Activated T-cell treated with anti-CD3 and anti-CD28 coated beads for 24 hours (primary cell): ENCODE results near the gene NR2F6.
"Not testable (repeated sequence)": the region's sequence is repeated elsewhere in the genome, so short reads cannot be mapped to it uniquely, and the experiment has no call there.

ENCODE experiments used
- DNase-seq: peaks from one replicate; pipeline ENCODE4 v3.0.0-alpha.2; 2020; ENCODE audit warnings: low read depth

The NR2F6 gene

GRCh38 chr19:17245535-17245984 lies at the start of gene NR2F6:
TSS of gene NR2F6 (minus strand) at chr19:17245919. CDS start at chr19:17245220, 699 bp downstream.
- DNase-seq, result no peak

GRCh38 chr19:17294051-17294891 lies 48.6 kb upstream of the NR2F6 start:
- no peak for DNase-seq

- DNase-seq, result no peak
These were observed 47.9 kb upstream of the NR2F6 start for GRCh38 chr19:17293605-17294004.

- peak; percentile 75 for DNase-seq
These were observed 46.8 kb upstream of the NR2F6 start for GRCh38 chr19:17292301-17293074.

- peak; percentile 57 for DNase-seq
These were observed 43.8 kb upstream of the NR2F6 start for GRCh38 chr19:17289489-17289888.

- DNase-seq, result no peak
These were observed 41.0 kb upstream of the NR2F6 start for GRCh38 chr19:17286752-17287151.

- DNase-seq, result no peak
These were observed 40.5 kb upstream of the NR2F6 start for GRCh38 chr19:17286263-17286662.

GRCh38 chr19:17285415-17286135 lies 39.9 kb upstream of the NR2F6 start:
- no peak for DNase-seq

GRCh38 chr19:17283504-17283996 lies 37.8 kb upstream of the NR2F6 start:
- no peak for DNase-seq

GRCh38 chr19:17282488-17283125 lies 36.9 kb upstream of the NR2F6 start:
- peak; percentile 68 for DNase-seq

GRCh38 chr19:17281391-17282304 lies 35.9 kb upstream of the NR2F6 start, which contains the start of gene ANKLE1:
TSS of gene ANKLE1 (plus strand) at chr19:17281901. CDS start at chr19:17281921, 20 bp downstream.
- no peak for DNase-seq

- no peak for DNase-seq
These were observed 33.7 kb upstream of the NR2F6 start for GRCh38 chr19:17279436-17279835.

GRCh38 chr19:17275441-17276175 lies 29.9 kb upstream of the NR2F6 start:
- no peak for DNase-seq

- not testable (repeated sequence) for DNase-seq
These were observed 29.2 kb upstream of the NR2F6 start for GRCh38 chr19:17274892-17275291.

- DNase-seq, result no peak
These were observed 23.0 kb upstream of the NR2F6 start for GRCh38 chr19:17268754-17269153.

GRCh38 chr19:17266975-17267788 lies 21.5 kb upstream of the NR2F6 start, which contains the start of gene BABAM1:
TSS of gene BABAM1 (plus strand) at chr19:17267443. CDS start at chr19:17268807, 1,364 bp downstream.
- peak; percentile 94 for DNase-seq

- no peak for DNase-seq
These were observed 20.9 kb upstream of the NR2F6 start for GRCh38 chr19:17266589-17266974.

GRCh38 chr19:17266026-17266425 lies 20.3 kb upstream of the NR2F6 start:
- no peak for DNase-seq

GRCh38 chr19:17264641-17264979 lies 18.9 kb upstream of the NR2F6 start, which contains the start of gene USHBP1:
TSS of gene USHBP1 (minus strand) at chr19:17264745. CDS start at chr19:17264299, 446 bp downstream.
- DNase-seq, result no peak
